Measurements from ENCODE around the gene AFF1.
"Not testable (repeated sequence)": the region's sequence is repeated elsewhere in the genome, so short reads cannot be mapped to it uniquely, and the experiment has no call there.

The AFF1 gene

DNA sequence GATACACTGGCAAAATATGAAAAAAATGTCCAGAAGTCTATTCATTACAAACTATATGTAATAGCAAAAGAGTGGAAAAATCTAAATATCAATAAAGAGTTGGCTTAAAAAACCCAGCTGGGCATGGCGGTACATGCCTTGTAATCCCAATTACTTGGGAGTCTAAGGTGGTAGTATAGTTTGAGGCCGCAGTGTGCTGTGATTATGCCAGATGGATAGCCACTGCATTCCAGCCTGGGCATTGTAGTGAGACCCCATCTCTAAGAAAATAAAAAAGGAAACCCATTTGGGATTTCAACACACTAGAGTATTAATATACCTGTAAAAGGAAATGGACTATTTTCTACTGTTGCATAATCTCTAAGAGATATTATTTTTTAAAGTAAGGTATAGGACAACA, 45.4 kb downstream of the AFF1 start:
- no peak for DNase-seq (ENCODE audit: low spot score)

DNA sequence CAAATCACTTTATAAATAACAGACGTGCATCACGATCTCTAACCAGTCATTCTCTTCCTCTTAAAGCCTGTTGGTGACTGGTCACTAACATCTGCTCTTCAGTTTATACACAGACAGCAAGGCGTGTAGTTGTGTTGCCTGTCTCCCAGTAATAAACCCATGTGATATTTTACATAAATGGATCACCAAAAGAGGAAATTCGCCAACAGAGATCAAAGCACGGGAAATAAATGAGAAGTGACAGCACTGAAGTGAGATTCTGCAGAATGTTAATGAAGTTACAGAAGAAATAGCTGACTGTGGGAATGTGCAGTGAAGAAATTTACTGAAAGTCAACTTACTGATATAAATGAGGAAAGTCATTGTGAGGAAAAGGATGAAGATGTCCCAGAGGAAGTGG, 47.0 kb downstream of the AFF1 start:
- no peak for DNase-seq (ENCODE audit: low spot score)

DNA sequence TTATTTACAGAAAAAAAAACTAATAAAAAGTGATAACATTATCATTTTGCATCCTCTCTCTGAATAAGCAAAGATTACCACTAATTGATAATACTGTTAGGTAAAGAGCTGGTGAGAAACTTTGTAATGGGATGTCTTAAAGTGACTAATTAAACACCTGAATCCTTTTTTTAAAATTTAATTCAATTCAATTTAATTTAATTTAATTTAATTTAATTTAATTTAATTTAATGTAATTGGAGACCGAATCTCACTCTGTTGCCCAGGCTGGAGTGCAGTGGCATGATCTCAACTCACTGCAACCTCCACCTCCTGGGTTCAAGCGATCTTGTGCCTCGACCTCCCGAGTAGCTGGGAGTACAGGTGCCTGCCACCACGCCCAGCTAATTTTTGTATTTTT, 51.0 kb downstream of the AFF1 start:
- not testable (repeated sequence) for DNase-seq (ENCODE audit: low spot score)

DNA sequence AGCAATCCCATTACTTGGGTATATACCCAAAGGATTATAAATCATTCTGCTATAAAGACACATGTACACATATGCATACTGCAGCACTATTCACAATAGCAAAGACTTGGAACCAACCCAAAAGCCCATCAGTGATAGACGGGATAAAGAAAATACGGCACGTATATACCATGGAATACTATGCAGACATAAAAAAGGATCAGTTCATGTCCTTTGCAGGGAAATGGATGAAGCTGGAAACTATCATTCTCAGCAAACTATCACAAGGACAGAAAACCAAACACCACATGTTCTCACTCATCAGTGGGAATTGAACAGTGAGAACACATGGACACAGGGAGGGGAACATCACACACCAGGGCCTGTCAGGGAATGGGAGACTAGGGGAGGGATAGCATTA, 54.8 kb downstream of the AFF1 start:
- not testable (repeated sequence) for DNase-seq (ENCODE audit: low spot score)

DNA sequence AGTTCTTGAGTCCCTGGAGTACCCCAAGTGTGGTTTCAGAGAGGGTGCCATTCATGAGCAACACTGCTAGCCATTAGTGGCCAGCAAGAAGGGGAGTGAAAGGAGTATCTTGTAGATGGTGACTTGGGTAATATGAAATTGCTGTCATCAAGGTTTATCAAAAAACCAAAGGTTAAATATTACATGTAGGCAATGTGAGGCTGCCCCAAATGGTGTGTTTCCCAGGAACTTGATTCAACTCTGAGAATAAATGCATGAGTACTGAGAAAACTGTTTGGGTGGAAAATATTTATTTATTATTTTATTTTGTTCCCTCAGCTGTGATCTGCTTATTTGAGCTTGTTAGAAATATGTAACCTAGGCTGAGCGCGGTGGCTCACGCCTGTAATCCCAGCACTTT, 55.7 kb downstream of the AFF1 start:
- DNase-seq (ENCODE audit: low spot score) = no peak

DNA sequence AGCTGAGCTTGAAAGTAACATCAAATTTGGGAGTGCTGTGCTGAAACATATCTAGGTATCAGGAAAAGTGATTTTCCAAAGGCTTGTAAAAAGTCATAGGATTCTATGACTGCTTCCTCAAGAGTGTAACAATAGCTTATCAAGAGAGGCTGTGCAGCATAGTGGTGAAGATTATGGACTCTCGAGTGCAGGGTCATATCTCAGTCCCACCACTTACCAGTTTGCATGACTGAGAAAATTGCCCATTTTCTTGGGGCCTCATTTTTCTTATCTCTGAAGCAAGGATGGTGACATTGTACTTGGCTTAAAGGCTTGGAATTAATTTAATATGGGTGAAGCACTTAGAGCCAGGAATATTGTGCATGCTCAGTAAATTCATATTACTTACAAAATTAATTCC, 57.2 kb downstream of the AFF1 start:
- no peak for DNase-seq (ENCODE audit: low spot score)

DNA sequence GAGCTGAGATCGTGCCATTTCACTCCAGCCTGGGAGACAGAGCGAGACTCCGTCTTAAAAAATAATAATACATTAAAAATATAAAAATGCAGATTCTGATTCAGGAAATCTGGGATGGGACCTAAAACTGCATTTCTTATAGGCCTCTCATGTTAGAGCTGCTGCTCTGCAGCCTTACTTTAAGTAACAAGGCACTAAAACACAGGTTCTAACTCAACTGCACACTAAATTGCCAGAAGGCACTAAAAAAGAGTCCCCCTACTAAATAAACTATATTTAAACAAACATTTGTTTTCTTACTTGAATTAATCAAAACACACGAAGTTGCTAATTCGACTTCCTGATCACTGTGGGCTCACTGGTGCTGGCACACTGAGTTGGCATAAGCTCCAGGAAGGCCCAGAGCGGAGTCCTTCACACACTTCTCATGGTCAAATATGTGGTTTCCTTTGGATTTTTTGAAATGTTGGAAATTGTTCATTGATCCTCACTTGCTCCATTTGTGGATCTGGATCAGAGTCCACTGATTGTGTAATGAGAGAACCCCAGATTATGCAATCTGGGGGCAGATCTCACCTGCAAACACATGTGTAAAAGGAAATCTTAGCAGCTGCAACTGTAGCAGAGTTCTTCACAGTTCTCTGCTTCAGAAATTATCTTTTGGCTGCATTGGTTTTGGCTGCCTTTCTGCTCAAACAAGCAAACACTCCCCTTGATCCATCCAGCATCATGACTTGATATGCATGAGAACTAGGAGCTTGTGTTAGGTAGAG, 59.3 kb downstream of the AFF1 start:
- no peak for DNase-seq (ENCODE audit: low spot score)

DNA sequence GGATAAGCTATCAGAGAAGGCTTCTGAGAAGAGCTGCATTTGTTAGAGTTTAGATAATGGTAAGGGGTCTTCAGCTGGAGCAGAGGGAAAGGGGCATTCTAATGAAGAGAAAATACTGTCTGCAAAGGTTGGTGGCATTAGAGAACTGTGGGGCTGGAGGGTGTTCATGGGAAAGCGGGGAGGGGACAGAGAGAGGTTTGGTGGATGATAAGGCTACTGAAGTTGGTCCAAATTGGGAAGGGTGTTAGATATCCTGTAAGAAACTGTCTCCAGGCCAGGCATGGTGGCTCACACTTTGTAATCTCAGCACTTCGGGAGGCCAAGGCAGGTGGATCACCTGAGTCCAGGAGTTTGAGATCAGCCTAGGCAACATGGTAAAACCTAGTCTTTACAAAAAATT, 59.9 kb downstream of the AFF1 start:
- DNase-seq (ENCODE audit: low spot score) = no peak

DNA sequence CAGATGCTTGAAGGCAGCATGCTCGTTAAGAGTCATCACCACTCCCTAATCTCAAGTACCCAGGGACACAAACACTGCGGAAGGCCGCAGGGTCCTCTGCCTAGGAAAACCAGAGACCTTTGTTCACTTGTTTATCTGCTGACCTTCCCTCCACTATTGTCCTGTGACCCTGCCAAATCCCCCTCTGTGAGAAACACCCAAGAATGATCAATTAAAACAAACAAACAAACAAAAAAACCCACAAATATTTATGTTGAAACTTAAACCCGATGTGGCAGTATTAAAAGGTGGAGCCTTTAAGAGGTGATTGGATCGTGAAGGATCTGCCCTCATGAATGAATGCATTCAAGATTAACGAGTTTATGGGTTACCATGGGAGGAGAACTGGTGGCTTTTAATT, 61.7 kb downstream of the AFF1 start:
- not testable (repeated sequence) for DNase-seq (ENCODE audit: low spot score)

DNA sequence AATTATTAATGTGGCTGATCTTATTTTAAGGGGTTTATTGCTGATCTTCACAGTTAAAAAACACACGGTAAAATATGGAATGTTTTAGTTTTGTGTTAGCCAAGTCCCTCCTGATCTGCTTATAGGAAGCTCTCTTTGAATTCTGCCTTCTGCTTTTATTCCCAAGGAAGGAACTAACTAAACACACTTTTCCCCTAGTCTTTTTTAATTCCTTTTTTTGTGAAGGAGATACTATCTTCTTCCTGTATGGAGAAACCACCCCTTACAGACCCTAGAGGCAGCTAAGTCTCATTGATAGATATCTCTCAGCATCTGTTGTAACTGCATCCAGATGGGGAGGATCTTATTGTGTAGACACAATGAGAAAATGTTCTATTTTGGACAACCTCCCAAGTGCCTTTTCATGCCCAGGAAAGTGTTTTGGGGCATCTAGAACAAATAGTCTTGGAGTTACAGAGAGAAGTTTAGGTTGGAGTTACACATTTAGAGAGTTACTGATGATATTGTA, 64.4 kb downstream of the AFF1 start:
- no peak for DNase-seq (ENCODE audit: low spot score)

DNA sequence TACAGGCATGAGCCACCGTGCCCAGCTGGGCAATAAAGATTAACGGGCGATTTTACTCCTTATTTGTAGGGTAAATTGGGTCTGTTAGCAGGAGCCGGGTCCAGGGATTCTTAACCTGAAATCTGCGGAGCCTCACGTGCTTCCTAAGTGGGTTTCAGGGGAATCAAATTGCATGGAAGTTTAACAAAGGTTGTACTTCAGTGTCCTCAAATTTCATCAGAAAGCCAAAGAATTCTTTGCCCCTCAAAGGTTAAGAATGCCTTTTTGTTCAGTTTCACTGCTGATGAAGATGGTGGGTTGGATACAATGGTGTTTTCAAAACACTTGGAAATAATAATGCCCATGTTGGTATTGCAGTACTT, 67.9 kb downstream of the AFF1 start:
- no peak for DNase-seq (ENCODE audit: low spot score)

DNA sequence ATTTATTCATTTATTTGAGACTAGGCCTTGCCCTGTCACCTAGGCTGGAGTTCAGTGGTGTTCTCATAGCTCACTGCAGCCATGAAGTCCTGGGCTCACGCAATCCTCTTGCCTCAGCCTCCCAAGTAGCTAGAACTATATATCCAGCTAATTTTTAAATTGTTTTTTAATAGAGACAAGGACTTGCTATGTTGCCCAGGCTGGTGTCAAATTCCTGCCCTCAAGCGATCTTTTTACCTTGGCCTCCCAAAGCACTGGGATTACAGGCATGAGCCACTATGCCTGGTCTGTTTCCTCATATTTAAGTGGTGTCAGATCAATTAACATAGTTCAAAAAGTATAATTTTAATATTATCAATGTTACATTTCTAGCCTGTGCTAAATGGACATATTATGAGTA, 68.5 kb downstream of the AFF1 start:
- no peak for DNase-seq (ENCODE audit: low spot score)

DNA sequence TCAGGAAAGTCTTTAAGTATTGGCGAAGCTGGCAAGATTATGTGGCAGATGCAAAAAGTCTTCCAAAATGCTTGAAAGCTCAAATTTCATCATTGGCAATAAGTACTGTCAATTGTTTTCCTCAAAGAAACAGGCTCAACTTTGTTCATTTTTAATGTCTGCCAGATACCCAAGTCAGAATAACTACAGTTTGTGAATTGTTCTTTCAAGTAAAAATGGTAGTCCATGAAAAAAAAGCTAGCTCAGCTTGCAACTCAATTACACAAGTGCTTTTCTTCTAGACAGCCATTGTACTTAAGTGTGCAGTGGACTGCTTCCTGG, 70.5 kb downstream of the AFF1 start:
- DNase-seq (ENCODE audit: low spot score) = no peak

DNA sequence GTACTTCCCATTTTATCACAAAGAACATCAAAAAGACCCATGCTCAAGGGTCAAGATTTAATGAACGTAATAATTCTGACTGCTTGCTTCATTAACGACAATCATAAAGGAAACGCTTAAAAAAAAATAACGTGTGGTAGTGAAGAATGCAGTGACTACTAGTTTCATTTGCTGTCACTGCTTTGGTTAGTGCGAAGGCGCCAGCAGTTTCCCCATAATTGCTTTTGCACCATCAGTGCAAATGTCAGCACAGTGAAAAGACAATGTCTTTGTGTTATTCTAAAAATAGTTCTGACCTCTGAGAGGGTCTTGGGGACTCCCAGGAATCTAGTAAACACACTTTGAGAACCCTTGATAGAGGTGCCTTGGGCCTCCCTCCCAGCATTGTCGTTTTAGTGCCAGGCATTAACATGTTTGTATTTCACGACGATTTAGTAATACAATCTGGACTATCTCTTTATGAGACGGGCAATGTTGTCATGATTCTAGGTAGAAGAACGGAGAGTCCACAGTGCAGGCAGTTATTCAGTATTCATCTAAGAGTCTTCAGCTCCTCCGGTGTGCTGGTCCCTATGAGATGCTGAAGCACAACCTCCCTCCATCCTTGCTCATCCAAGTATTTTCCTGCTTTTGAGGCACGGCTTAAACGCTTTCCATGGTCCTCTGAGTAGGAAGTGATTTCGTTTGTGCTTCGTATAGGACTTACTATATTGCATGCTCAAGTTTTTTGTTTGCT, 71.0 kb downstream of the AFF1 start:
- no peak for DNase-seq (ENCODE audit: low spot score)

DNA sequence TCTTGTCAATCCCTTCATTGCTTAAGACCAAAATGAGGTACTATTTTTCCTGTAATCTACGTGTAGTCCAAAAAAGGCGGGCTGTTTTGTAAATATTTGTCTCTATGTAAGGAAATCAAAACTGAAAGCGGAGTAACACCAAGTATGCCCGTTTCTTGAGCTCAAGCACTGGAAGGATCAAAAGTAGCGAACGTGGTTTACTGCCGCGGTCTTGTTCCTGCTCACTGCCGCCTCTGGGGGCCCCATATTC, 71.5 kb downstream of the AFF1 start:
- DNase-seq (ENCODE audit: low spot score) = peak; percentile 68

DNA sequence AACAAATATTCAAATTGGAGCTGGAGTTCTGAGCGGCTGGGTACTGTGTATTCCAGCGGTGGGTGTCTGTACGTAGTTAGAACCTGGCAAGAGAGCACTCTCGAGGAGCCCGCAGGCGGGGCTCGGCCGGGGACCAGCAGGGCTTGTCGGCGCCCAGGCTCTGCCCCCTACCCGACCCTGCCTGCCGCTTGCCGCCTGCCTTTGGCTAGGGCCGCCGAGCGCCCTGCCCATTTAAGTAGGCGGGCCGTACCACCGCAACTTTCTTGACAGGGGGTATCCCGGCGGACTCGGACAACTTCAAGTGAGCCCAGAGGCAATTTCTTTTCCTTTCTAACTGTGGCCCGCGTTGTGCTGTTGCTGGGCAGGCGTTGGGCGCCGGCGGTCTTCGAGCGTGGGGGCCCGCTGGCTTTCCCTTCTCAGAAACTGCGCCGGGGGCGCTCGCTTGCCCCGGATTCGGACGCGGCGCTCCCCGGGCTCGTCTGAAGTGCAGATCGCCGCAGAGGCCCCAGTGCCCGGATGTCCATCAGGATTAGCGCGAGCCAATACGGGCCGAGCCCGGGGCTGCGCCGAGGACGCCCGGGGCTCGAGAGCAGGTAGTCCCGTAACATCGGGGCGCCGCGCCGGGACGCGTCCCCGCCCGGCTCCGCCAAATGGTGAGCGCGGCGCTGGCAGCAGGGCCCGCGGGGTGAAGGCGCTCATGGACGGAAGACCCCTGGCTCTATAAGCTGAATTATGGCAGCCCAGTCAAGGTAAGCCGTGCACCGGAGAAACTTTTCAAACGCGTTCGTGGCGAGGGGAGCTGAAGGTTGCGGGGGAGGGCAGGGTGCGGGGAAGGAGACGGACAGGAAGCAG, 72.1 kb downstream of the AFF1 start:
- DNase-seq (ENCODE audit: low spot score) = peak; percentile 86

DNA sequence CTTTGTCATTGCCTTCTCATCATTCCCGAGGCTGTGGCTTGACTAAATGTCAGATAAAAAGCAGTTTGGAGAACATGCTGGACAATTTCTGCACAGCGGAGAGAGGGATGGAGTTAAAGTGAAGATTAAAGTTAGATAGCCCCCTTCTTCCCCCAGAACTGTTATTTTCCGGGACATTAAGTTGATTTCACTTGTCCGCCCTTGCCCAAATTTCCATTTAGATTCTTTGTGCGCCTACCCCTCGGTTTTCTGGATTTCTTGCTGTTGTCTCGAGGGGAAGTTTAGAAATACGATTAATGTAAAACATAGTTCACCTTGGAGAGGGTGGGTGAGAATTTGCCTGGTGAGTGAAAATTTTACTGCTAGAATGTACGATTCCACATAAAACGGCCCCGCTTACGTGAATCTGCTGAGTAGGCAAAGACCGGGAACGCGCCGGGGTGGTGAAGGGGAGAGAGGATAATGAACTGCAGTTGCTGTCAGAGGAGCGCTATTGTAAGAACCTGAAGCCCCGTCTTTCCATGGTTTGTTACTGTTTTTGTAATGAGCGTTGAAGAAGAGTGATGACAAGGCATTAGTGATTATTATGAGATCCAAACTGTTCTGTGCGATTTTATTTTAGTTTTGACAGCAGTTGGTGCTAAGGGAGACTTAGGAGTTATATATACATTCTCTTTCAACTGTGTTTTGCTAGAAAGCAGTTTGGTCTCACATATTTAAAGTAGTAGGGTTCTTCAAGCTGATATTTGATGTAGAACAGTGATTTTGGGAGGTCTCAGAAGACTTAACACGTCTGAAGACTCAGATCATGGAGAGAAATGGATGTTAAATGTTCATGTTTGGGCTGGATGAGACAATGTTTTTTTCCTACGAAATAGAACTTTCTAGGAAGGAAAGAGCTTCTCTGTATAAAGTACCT, 73.0 kb downstream of the AFF1 start:
- no peak for DNase-seq (ENCODE audit: low spot score)

DNA sequence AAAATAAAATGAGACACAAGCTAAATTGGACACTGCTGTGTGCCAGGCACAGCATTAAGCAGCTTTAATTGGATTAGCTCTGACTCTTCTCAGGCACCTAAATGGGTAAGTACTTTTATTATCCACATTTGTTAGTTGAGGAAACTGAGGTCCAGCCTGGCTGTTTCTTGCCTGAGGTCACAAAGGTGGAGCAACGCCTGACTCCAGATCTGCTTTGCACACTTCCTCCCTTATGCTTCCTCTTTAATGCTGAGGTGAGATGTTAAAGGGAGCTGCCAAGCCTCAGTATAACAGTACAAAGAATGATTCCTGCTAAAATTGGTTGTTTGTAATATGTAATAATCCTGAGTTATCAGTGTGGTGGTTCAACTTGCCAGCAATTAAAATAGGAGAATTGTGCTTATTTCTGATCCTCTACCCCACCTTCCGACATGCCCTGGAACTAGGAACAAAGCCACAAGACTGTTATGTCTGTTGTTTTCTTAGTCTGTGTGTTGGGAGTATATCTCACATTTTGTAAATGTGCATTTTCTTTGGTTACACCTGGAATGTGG, 74.4 kb downstream of the AFF1 start:
- no peak for DNase-seq (ENCODE audit: low spot score)

DNA sequence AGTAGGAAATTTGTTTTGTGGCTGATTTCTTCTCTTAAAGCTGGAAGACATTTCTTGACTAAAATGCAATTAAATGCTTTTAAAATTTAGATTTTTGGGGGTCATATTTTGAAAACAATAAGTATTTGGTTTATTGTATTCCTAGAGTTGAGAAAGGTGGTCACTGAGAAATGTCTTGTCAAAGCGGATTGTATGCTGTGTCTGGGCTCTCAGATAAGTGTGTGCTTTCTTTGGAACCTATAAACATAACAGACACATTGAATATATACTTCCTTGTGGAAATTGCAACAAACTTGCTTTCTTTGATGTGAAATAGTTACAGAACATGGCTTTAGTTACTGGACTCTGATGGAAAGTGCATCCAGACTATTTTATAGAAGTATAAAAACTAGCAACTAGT, 75.4 kb downstream of the AFF1 start:
- no peak for DNase-seq (ENCODE audit: low spot score)

DNA sequence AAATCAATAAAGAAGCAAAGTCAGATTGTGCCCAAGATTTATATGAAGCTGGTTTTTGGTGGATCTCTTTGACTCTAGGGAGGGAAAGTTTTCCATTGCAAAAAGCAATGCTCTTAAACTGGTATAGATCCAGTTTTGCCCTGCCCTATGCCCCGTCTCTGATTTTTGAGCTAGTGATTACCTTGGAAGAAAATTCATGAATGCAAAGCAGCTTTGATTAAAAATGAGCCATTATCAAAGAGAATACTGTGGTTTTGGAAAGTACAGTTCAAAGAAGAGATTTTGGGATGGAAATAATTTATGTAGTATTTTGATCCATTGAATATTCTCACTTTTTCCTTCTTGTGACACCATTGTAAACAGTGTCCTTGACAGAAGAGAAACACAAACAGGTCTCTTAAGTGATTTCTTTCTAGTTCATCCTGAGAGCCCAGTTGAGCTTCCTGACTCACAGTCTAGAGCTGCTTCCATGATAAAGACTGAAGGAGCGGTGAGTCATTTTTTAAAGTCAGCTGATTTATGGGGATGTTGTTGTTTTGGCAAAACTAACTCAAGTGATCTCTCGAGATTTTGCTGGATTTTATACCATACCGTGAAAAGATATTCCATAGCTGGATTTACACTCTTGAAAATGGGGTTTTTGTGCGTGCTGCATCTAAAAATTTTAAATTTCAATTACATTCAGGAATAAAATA, 76.7 kb downstream of the AFF1 start:
- DNase-seq (ENCODE audit: low spot score) = peak; percentile 88

DNA sequence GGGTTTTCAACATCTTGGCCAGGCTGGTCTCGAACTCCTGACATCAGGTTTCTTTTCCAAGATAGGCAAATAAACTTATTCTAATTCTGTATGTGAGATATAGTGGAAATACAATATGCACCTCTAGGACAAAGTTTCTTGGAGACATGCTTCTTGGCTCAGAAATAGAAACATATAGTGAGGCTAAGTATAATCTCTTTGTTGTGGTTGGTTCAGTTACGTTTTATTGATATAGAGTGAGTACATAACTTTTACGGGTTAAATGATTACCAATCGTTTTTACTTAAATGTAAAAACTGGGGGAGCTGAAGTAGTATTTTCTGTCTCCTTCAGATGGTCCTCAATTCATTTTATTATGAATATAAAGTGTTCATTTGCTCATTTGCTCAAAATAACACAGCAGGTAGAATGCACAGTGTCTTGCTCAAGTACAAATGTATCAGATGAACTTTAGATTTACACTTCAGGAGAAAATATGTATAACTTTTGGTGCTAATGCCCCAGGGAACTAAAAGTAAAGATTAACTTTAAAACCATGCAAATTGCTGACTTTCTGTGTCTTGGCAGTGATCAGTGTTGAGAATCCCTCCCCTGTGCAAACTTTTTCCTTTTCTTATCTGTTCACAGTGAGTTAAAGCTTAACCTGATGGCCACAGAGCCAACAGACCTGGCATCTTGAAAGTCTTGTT, 77.6 kb downstream of the AFF1 start:
- no peak for DNase-seq (ENCODE audit: low spot score)

Data from kidney capillary endothelial cell (primary cell).